ENCODE results near the gene P2RX1. TPM values are rescaled to one million over a fixed set of nuclear protein-coding genes. Genes with fewer than 3 reads are reported as not detected.

The P2RX1 gene
- total RNA-seq, 1 donor from 2014 or later = 6.8 TPM

GRCh38 chr17:3873862-3874261, 42.4 kb downstream of the P2RX1 start:
- intact Hi-C loops (cut with DNase I) = no loop called here
- no peak overlapping the region for H3K27ac ChIP-seq
- no peak for TF ChIP-seq CTCF (IDR thresholded peaks at IDR 0.05)
- no peak overlapping the region for H3K4me3 ChIP-seq
- no peak for ATAC-seq
- no peaks in the 10 kb centered on the region for H3K27me3 ChIP-seq
- no peaks in the 10 kb centered on the region for H3K9me3 ChIP-seq
- H3K36me3 ChIP-seq = peaks cover 33% of the 10 kb centered on the region
- H3K4me1 ChIP-seq = no peaks in the 10 kb centered on the region
- no peak for DNase-seq

DNA sequence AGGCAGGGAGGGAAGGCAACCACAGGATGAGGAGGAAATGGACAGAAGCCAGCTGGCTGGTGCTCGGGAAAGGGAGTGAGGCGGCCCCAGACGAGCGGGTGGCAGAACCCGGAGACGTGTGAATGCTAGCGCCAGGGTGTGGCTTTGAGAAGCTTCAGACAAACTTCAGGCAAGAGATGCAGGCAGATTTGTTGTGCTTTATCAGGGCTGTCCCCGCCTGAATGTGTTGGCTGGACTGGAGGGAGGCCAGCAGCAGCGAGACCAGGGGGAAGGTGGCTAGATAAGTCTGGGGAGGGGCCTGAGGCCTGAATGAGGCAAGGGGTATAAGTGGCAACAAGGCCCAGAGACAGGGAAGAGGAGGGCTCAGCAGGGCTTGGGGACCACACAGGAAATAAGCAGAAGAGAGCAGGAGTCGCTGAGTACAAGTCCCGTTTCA, 45.4 kb downstream of the P2RX1 start:
- Histone ChIP-seq H3K4me1 (no peaks in the 10 kb centered on the region), H3K36me3 (peaks cover 28% of the 10 kb centered on the region), H3K9me3 (no peaks in the 10 kb centered on the region), H3K27me3 (no peaks in the 10 kb centered on the region), H3K27ac (no peak overlapping the region), H3K4me3 (no peak overlapping the region)
- TF ChIP-seq CTCF (IDR thresholded peaks at IDR 0.05) = no peak
- no peak for DNase-seq
- intact Hi-C loops (cut with DNase I) = no loop called here
- ATAC-seq = peak; percentile 38

GRCh38 chr17:3867606-3868005, 48.7 kb downstream of the P2RX1 start:
- Histone ChIP-seq H3K36me3 (peaks cover 10% of the 10 kb centered on the region), H3K4me3 (no peak overlapping the region), H3K9me3 (no peaks in the 10 kb centered on the region), H3K27me3 (no peaks in the 10 kb centered on the region), H3K27ac (no peak overlapping the region), H3K4me1 (peaks cover 7% of the 10 kb centered on the region)
- no peak for TF ChIP-seq CTCF (IDR thresholded peaks at IDR 0.05)
- DNase-seq (no peak), ATAC-seq (no peak)
- intact Hi-C loops (cut with DNase I) = no loop called here

DNA sequence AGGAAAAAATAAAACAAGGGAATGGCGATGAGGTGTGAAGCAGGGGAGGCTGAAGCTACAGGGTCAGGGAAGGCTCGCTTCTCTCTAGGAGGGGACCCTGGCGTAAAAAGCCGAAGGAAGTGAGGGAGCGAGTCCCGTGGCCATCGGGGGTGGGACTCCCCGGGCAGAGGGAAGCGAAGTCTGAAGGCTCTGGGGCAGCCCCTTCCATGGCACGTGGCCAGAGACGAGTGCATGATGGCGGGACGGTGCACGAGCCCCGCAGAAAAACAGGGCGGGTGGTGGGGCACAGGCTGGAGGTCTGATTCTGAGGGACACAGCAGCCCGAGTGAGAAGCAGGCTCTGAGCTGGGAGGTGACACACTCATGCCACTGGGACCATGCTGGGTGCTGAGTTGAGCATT, 49.2 kb downstream of the P2RX1 start:
- TF ChIP-seq CTCF (IDR thresholded peaks at IDR 0.05) = no peak
- no peak for DNase-seq
- peaks cover 7% of the 10 kb centered on the region for H3K4me1 ChIP-seq
- H3K4me3 ChIP-seq = no peak overlapping the region
- H3K9me3 ChIP-seq = no peaks in the 10 kb centered on the region
- H3K27me3 ChIP-seq = no peaks in the 10 kb centered on the region
- intact Hi-C loops (cut with DNase I) = no loop called here
- no peak overlapping the region for H3K27ac ChIP-seq
- peaks cover 5% of the 10 kb centered on the region for H3K36me3 ChIP-seq
- ATAC-seq = no peak

GRCh38 chr17:3866276-3866675, 50.0 kb downstream of the P2RX1 start:
- H3K9me3 ChIP-seq = no peaks in the 10 kb centered on the region
- no peak for ATAC-seq
- no peak overlapping the region for H3K4me3 ChIP-seq
- no peak for DNase-seq
- H3K27me3 ChIP-seq = no peaks in the 10 kb centered on the region
- intact Hi-C loops (cut with DNase I) = no loop called here
- no peak overlapping the region for H3K27ac ChIP-seq
- no peak for TF ChIP-seq CTCF (IDR thresholded peaks at IDR 0.05)
- H3K36me3 ChIP-seq = no peaks in the 10 kb centered on the region
- peaks cover 7% of the 10 kb centered on the region for H3K4me1 ChIP-seq

- DNase-seq = peak; percentile 80
- Histone ChIP-seq H3K36me3 (peaks cover 8% of the 10 kb centered on the region), H3K27me3 (no peaks in the 10 kb centered on the region), H3K27ac (no peak overlapping the region), H3K4me1 (peaks cover 7% of the 10 kb centered on the region), H3K9me3 (no peaks in the 10 kb centered on the region), H3K4me3 (no peak overlapping the region)
- peak; percentile 66 for ATAC-seq
- no peak for TF ChIP-seq CTCF (IDR thresholded peaks at IDR 0.05)
- intact Hi-C loops (cut with DNase I) = no loop called here
Measured at GRCh38 chr17:3865176-3865575, 51.1 kb downstream of the P2RX1 start.
